ENCODE measurements around the gene CD5L.

The CD5L gene

DNA sequence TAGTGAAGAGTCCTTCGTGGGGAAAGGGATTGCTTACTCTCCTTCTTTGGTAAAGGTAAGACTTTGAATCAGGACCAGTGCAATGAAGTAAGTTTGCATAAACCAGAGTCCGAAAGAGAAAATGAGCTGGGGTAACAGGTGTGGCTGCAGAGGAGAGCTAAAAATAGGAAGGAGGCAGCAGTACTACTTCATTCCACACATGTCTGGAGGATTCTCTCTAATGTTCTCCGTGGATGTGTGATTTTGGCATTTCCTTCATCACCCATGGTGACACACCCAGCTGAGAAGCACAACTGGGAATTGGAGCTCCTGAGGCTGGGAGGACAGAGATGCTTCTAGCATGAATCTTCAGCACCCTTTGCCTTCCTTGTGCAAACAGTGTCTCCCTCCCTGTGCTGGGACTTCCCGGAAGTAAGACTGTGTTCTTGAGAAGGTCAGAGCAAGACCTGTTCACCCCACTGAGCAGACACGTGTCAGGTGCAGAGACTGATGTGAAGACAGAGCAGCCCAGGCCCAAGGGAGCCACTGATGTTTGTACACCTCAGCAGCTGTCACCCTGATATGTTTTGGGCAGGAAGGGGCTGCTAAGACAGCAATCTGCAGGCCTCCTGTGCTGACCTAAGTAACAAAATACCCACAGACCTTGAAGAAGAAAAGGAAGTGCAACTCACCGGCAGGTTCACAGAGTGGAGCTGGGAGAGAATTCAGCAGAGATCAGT is 35.0 kb downstream of the CD5L start:
- DNase-seq (ENCODE audit: low read depth): no peak

GRCh38 chr1:157803851-157804250 is 37.8 kb downstream of the CD5L start:
- no peak for DNase-seq (ENCODE audit: low read depth)
- no peak overlapping the region for H3K4me3 ChIP-seq (ENCODE audit: low read depth, low read length)
- TF ChIP-seq MAX (IDR thresholded peaks at IDR 0.05; ENCODE audit: low read depth, low read length) (no peak), CTCF (IDR thresholded peaks at IDR 0.05; ENCODE audit: low read depth, low read length) (no peak), MYC (IDR thresholded peaks at IDR 0.05; ENCODE audit: low read depth, low read length) (no peak), POLR2A (IDR thresholded peaks at IDR 0.05; ENCODE audit: extremely low read depth, insufficient read length) (no peak)

More for the DNA sequence above, 35.0 kb downstream of the CD5L start:
- TF ChIP-seq CTCF (IDR thresholded peaks at IDR 0.05; ENCODE audit: low read depth, low read length): no peak
- no peak for TF ChIP-seq MAX (IDR thresholded peaks at IDR 0.05; ENCODE audit: low read depth, low read length)
- no peak for TF ChIP-seq MYC (IDR thresholded peaks at IDR 0.05; ENCODE audit: low read depth, low read length)
- TF ChIP-seq POLR2A (IDR thresholded peaks at IDR 0.05; ENCODE audit: extremely low read depth, insufficient read length): no peak
- H3K4me3 ChIP-seq (ENCODE audit: low read depth, low read length): no peak overlapping the region

- TF ChIP-seq POLR2A (IDR thresholded peaks at IDR 0.05; ENCODE audit: extremely low read depth, insufficient read length) (no peak), MAX (IDR thresholded peaks at IDR 0.05; ENCODE audit: low read depth, low read length) (no peak), MYC (IDR thresholded peaks at IDR 0.05; ENCODE audit: low read depth, low read length) (no peak), CTCF (IDR thresholded peaks at IDR 0.05; ENCODE audit: low read depth, low read length) (no peak)
These were observed 41.6 kb downstream of the CD5L start for GRCh38 chr1:157799996-157800395.

GRCh38 chr1:157798211-157798610 is 43.4 kb downstream of the CD5L start:
- H3K4me3 ChIP-seq (ENCODE audit: low read depth, low read length): no peak overlapping the region
- no peak for TF ChIP-seq POLR2A (IDR thresholded peaks at IDR 0.05; ENCODE audit: extremely low read depth, insufficient read length)
- TF ChIP-seq CTCF (IDR thresholded peaks at IDR 0.05; ENCODE audit: low read depth, low read length): no peak
- TF ChIP-seq MYC (IDR thresholded peaks at IDR 0.05; ENCODE audit: low read depth, low read length): no peak
- DNase-seq (ENCODE audit: low read depth): no peak

More at GRCh38 chr1:157799996-157800395, 41.6 kb downstream of the CD5L start:
- H3K4me3 ChIP-seq (ENCODE audit: low read depth, low read length): no peak overlapping the region
- no peak for DNase-seq (ENCODE audit: low read depth)

DNA sequence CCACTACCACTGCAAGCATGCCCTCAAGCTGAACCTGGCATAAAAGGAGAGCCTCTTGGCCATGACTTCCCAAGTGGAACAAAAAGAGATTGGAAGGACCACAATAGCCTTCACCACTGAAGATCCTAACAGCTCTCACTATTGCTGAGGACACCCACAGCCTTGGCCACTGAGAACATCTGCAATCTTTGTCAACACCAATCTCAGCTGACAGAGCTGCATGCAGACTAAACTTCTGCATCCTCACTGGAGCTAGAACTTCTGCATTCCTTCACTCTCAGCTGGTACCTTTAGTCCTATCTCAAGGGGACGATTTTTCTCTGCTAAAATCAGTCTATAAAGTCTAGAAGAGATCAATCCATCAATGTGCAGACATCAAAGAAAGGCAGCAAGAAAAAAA is 56.4 kb downstream of the CD5L start:
- DNase-seq (ENCODE audit: low read depth): no peak
- no peak overlapping the region for H3K4me3 ChIP-seq (ENCODE audit: low read depth, low read length)
- no peak for TF ChIP-seq POLR2A (IDR thresholded peaks at IDR 0.05; ENCODE audit: extremely low read depth, insufficient read length)
- no peak for TF ChIP-seq CTCF (IDR thresholded peaks at IDR 0.05; ENCODE audit: low read depth, low read length)
- TF ChIP-seq MAX (IDR thresholded peaks at IDR 0.05; ENCODE audit: low read depth, low read length): no peak
- no peak for TF ChIP-seq MYC (IDR thresholded peaks at IDR 0.05; ENCODE audit: low read depth, low read length)

Data from NB4 (cell line).